RPMI7951 (cell line): ENCODE measurements around the gene MBOAT2. TPM values are rescaled to one million over a fixed set of nuclear protein-coding genes. Genes with fewer than 3 reads are reported as not detected.
"Not testable (repeated sequence)": the region's sequence is repeated elsewhere in the genome, so short reads cannot be mapped to it uniquely, and the experiment has no call there.

ENCODE experiments used
- DNase-seq: peaks from one replicate; pipeline ENCODE4 v3.0.0-alpha.2; 2012; ENCODE audit warnings: low read depth
- total RNA-seq: library from RNA; depleted of rRNA; stranded (reverse); fragments of >200 nt; shearing (Covaris generic); gene quantifications from 2 replicates; pipeline ENCODE4 v1.2.3, GENCODE V29; 2014; rRNA removed

MBOAT2 gene
- total RNA-seq, result 33.9 and 41.1 TPM in 2 replicates

- DNase-seq, result peak; percentile 88
These were observed at the start of gene MBOAT2 for GRCh38 chr2:9003616-9004337. Gene MBOAT2, minus strand, starts transcription at chr2:9003684. Its CDS starts 70 bp downstream, at chr2:9003614.

- no peak for DNase-seq
These were observed 49.5 kb upstream of the MBOAT2 start for GRCh38 chr2:9052821-9053533.

GRCh38 chr2:9051451-9051850 is 48.0 kb upstream of the MBOAT2 start:
- DNase-seq, result not testable (repeated sequence)

- DNase-seq, result no peak
These were observed 46.8 kb upstream of the MBOAT2 start for GRCh38 chr2:9050122-9050809.

- DNase-seq, result no peak
These were observed 42.1 kb upstream of the MBOAT2 start for GRCh38 chr2:9045595-9045994.

- not testable (repeated sequence) for DNase-seq
These were observed 40.0 kb upstream of the MBOAT2 start for GRCh38 chr2:9043491-9043890.

GRCh38 chr2:9037166-9037565 is 33.7 kb upstream of the MBOAT2 start:
- no peak for DNase-seq

- no peak for DNase-seq
These were observed 30.1 kb upstream of the MBOAT2 start for GRCh38 chr2:9033385-9034168.

- DNase-seq, result no peak
These were observed 29.2 kb upstream of the MBOAT2 start for GRCh38 chr2:9032536-9033255.

GRCh38 chr2:9032121-9032520 is 28.6 kb upstream of the MBOAT2 start:
- DNase-seq, result no peak

GRCh38 chr2:9031246-9031645 is 27.8 kb upstream of the MBOAT2 start:
- no peak for DNase-seq

- DNase-seq, result peak; percentile 24
These were observed 27.4 kb upstream of the MBOAT2 start for GRCh38 chr2:9030841-9031240.

- DNase-seq, result no peak
These were observed 26.7 kb upstream of the MBOAT2 start for GRCh38 chr2:9030190-9030589.

GRCh38 chr2:9029721-9030120 is 26.2 kb upstream of the MBOAT2 start:
- no peak for DNase-seq

- DNase-seq, result no peak
These were observed 24.4 kb upstream of the MBOAT2 start for GRCh38 chr2:9027884-9028283.

GRCh38 chr2:9025746-9026145 is 22.3 kb upstream of the MBOAT2 start:
- DNase-seq, result no peak

- no peak for DNase-seq
These were observed 21.1 kb upstream of the MBOAT2 start for GRCh38 chr2:9024575-9024974.

- DNase-seq, result peak; percentile 82
These were observed 18.2 kb upstream of the MBOAT2 start for GRCh38 chr2:9021563-9022211.

- no peak for DNase-seq
These were observed 16.8 kb upstream of the MBOAT2 start for GRCh38 chr2:9020267-9020666.

GRCh38 chr2:9018534-9018933 is 15.1 kb upstream of the MBOAT2 start:
- peak; percentile 60 for DNase-seq

- DNase-seq, result no peak
These were observed 14.6 kb upstream of the MBOAT2 start for GRCh38 chr2:9018109-9018508.
